Brain microvascular endothelial cell (primary cell): ENCODE measurements around the gene TNS3.

Source experiments
- DNase-seq: peaks from one replicate; pipeline ENCODE4 v3.0.0-alpha.2; 2020
- H3K27ac ChIP-seq: fragments of 250-450 bp; sonication (Bioruptor Pico); 2 replicates; pipeline ENCODE4 v1.5.1; 2020; ENCODE audit warnings: mild to moderate bottlenecking, moderate library complexity
- H3K27me3 ChIP-seq: fragments of 250-450 bp; sonication (Bioruptor Pico); replicated peaks from 2 replicates; pipeline ENCODE4 v1.5.1; 2020; ENCODE audit warnings: mild to moderate bottlenecking
- H3K36me3 ChIP-seq: fragments of 250-450 bp; sonication (Bioruptor Pico); replicated peaks from 2 replicates; pipeline ENCODE4 v1.5.1; 2020; ENCODE audit warnings: mild to moderate bottlenecking
- H3K4me3 ChIP-seq: 2 replicates; pipeline ENCODE4 v1.5.1; 2011; ENCODE audit warnings: low read depth, mild to moderate bottlenecking, control low read depth, low read length, moderate library complexity
- CTCF ChIP-seq: IDR thresholded peaks from 2 replicates; pipeline ENCODE4 v1.5.1; 2011; ENCODE audit warnings: low read depth, mild to moderate bottlenecking, moderate library complexity, low read length, control low read depth, inconsistent platforms; ENCODE audit errors: missing control alignments
- in situ Hi-C: cut with HindIII; loops from 2 replicates; pipeline ENCODE4 v1.10.0; 2017; ENCODE audit warnings: low sequenced_read_pairs, low pct_ligation_motif_present

TNS3 gene

GRCh38 chr7:47253650-47254080 is 328.2 kb downstream of the TNS3 start:
- Histone ChIP-seq H3K27me3 (no peaks in the 10 kb centered on the region), H3K36me3 (no peaks in the 10 kb centered on the region), H3K27ac (peak overlapping the region; percentile 0), H3K4me3 (peak overlapping the region; percentile 71)
- no peak for TF ChIP-seq CTCF
- in situ Hi-C loops, result no loop called here
- DNase-seq, result peak; percentile 52

- H3K4me3 ChIP-seq, result no peak overlapping the region
- in situ Hi-C loops, result no loop called here
- no peaks in the 10 kb centered on the region for H3K36me3 ChIP-seq
- TF ChIP-seq CTCF, result no peak
- H3K27me3 ChIP-seq, result no peaks in the 10 kb centered on the region
- no peak for DNase-seq
- no peak overlapping the region for H3K27ac ChIP-seq
Observed at GRCh38 chr7:47252675-47253074, 329.2 kb downstream of the TNS3 start.

GRCh38 chr7:47249361-47249760 is 332.6 kb downstream of the TNS3 start:
- DNase-seq, result no peak
- H3K36me3 ChIP-seq, result no peaks in the 10 kb centered on the region
- H3K27me3 ChIP-seq, result no peaks in the 10 kb centered on the region
- H3K27ac ChIP-seq, result no peak overlapping the region
- H3K4me3 ChIP-seq, result no peak overlapping the region
- in situ Hi-C loops, result no loop called here
- no peak for TF ChIP-seq CTCF

GRCh38 chr7:47248797-47249196 is 333.1 kb downstream of the TNS3 start:
- no peaks in the 10 kb centered on the region for H3K36me3 ChIP-seq
- H3K4me3 ChIP-seq, result no peak overlapping the region
- H3K27ac ChIP-seq, result no peak overlapping the region
- H3K27me3 ChIP-seq, result no peaks in the 10 kb centered on the region
- no peak for DNase-seq
- in situ Hi-C loops, result no loop called here
- TF ChIP-seq CTCF, result no peak

- no peak for TF ChIP-seq CTCF
- in situ Hi-C loops, result no loop called here
Observed at GRCh38 chr7:47247132-47247531, 334.8 kb downstream of the TNS3 start.

GRCh38 chr7:47244692-47245091 is 337.2 kb downstream of the TNS3 start:
- no peaks in the 10 kb centered on the region for H3K27me3 ChIP-seq
- in situ Hi-C loops, result no loop called here
- no peak overlapping the region for H3K27ac ChIP-seq
- DNase-seq, result no peak
- no peaks in the 10 kb centered on the region for H3K36me3 ChIP-seq
- TF ChIP-seq CTCF, result no peak
- no peak overlapping the region for H3K4me3 ChIP-seq

More at GRCh38 chr7:47247132-47247531, 334.8 kb downstream of the TNS3 start:
- H3K36me3 ChIP-seq, result no peaks in the 10 kb centered on the region
- no peak for DNase-seq
- H3K4me3 ChIP-seq, result no peak overlapping the region
- no peaks in the 10 kb centered on the region for H3K27me3 ChIP-seq
- H3K27ac ChIP-seq, result no peak overlapping the region
